Right atrium auricular region (tissue), 2 donors: Measurements from ENCODE around the gene HDAC9. TPM values are rescaled to one million over a fixed set of nuclear protein-coding genes. Genes with fewer than 3 reads are reported as not detected.

Experiments used
- DNase-seq: peaks from one replicate; pipeline ENCODE4 v3.0.0-alpha.2; 2019; ENCODE audit warnings: low spot score
- H3K27ac ChIP-seq, 2 donors: fragments of 200-600 bp; sonication (generic); 1 replicate in 1 of 2; 2 replicates in 1 of 2; pipeline ENCODE4 v1.5.1; 2016 to 2019
- H3K27me3 ChIP-seq, 2 donors: fragments of 200-600 bp; sonication (generic); one replicate each; pipeline versions ENCODE4 v1.5.1 to v1.6.0; 2017 to 2019
- H3K36me3 ChIP-seq: fragments of 200-600 bp; sonication (generic); one replicate; pipeline ENCODE4 v1.5.1; 2016
- H3K4me1 ChIP-seq, 2 donors: fragments of 200-600 bp; sonication (generic); one replicate each; pipeline versions ENCODE4 v1.5.1 to v1.6.0; 2017 to 2019
- H3K4me3 ChIP-seq, 2 donors: fragments of 200-600 bp; sonication (generic); 1 replicate in 1 of 2; 2 replicates in 1 of 2; pipeline ENCODE4 v1.5.1; 2017 to 2019; ENCODE audit warnings: mild to moderate bottlenecking in 1 of 2, moderate library complexity in 1 of 2
- H3K9me3 ChIP-seq, 2 donors: fragments of 200-600 bp; sonication (generic); one replicate each; pipeline ENCODE4 v1.5.1; 2019
- total RNA-seq, 2 donors: library from RNA; depleted of rRNA; stranded (reverse); fragments of >200 nt; gene quantifications; one replicate each; pipeline ENCODE4 v1.1.0, GENCODE V29; 2016
- TF ChIP-seq, protein P1 (sequence below), 2 donors: fragments of 200-600 bp; sonication (generic); IDR thresholded peaks; one replicate each; pipeline ENCODE4 v1.5.1; 2019; ENCODE audit warnings: antibody characterized with exemption in 2 of 2

The HDAC9 gene
- total RNA-seq, 2 donors from 2014 or later, result 16.6 to 28.0 TPM

DNA sequence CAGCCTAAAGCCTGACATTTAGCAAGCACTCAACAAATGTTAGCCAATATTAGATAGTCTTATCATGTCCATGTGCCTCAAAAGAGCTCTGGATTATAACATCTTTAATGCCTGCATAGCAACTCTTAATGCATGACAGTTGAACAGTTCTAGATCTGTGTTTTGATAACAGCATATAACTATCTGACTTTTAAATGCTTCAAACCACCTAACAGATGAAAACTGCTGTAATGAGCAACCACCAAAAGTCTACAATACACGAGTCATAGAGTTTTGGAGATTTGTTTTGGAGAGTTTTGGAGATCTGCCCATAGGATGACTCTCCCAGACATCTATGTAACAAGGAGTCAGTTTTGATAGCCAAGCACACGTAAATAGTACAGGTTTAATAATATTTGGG lies 394.6 kb downstream of the HDAC9 start:
- Histone ChIP-seq H3K4me1 (peaks cover 0 to 20% of the 10 kb centered on the region in 2 donors), H3K9me3 (no peaks in the 10 kb centered on the region), H3K27ac (no peak overlapping the region), H3K4me3 (no peak overlapping the region), H3K27me3 (no peaks in the 10 kb centered on the region), H3K36me3 (no peaks in the 10 kb centered on the region)
- no peak for DNase-seq
- TF ChIP-seq, protein P1, sequence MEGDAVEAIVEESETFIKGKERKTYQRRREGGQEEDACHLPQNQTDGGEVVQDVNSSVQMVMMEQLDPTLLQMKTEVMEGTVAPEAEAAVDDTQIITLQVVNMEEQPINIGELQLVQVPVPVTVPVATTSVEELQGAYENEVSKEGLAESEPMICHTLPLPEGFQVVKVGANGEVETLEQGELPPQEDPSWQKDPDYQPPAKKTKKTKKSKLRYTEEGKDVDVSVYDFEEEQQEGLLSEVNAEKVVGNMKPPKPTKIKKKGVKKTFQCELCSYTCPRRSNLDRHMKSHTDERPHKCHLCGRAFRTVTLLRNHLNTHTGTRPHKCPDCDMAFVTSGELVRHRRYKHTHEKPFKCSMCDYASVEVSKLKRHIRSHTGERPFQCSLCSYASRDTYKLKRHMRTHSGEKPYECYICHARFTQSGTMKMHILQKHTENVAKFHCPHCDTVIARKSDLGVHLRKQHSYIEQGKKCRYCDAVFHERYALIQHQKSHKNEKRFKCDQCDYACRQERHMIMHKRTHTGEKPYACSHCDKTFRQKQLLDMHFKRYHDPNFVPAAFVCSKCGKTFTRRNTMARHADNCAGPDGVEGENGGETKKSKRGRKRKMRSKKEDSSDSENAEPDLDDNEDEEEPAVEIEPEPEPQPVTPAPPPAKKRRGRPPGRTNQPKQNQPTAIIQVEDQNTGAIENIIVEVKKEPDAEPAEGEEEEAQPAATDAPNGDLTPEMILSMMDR (IDR thresholded peaks at IDR 0.05), result no peak

DNA sequence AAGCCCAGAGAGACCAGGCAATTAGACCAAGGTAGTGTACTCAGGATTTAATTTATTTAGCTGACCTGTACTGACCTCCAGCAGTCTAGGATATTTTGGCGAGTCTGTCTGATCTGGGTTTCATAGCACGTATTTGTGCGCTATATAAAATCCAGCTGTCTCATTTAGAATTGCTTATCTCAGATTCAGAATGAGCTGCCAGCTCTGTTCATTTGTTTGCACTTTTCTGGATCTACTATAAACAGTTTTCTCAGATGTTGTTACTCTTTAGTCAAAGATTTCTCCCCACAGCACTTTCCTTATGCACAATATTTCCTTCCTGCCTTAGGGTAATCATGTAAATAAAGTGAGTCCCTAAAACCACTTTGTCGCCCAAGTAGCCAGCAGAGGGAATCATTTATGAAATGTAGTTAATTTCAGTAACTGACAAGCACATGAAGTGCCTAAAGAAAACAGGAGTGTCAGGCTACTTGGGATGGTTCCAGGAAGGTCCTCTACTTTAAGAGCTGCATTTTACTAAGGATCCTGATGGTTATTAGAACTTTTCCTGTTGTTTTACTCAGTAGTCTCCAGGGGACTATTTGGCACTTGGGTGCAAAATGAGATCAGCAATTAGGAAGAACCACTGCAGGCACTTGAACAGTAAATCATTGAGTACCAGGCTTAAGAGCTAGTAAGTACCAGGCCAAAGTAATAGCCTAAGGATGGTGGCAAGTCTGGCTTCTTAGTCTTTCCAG lies 395.5 kb downstream of the HDAC9 start:
- Histone ChIP-seq H3K9me3 (no peaks in the 10 kb centered on the region), H3K4me3 (no peak overlapping the region), H3K36me3 (no peaks in the 10 kb centered on the region), H3K27me3 (no peaks in the 10 kb centered on the region), H3K27ac (no peak overlapping the region), H3K4me1 (peaks cover 0 to 20% of the 10 kb centered on the region in 2 donors)
- DNase-seq, result no peak
- TF ChIP-seq, protein P1 (IDR thresholded peaks at IDR 0.05), result no peak

DNA sequence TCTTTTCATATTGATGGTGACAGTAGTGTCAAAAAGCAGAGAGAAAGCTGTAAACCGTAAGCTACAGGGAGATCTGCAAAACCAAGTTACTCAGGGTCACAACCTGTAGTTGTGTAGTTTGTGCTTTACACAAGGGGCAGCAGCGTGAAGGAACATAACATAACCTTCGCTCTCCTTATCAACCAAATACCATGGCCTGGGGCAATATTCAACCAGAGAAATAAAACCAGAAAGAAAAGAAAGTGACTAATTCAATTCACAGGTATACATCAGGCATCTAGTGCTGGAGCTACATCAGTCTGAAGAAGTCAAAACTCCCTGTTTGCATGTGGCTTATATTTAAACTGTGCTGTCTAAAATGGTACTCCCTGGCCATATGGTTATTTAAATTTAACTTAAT lies 397.6 kb downstream of the HDAC9 start:
- H3K4me3 ChIP-seq, result no peak overlapping the region
- no peaks in the 10 kb centered on the region for H3K36me3 ChIP-seq
- H3K27ac ChIP-seq, result no peak overlapping the region
- DNase-seq, result no peak
- no peaks in the 10 kb centered on the region for H3K27me3 ChIP-seq
- H3K4me1 ChIP-seq, result peaks cover 0 to 20% of the 10 kb centered on the region in 2 donors
- H3K9me3 ChIP-seq, result no peaks in the 10 kb centered on the region
- TF ChIP-seq, protein P1 (IDR thresholded peaks at IDR 0.05), result no peak

DNA sequence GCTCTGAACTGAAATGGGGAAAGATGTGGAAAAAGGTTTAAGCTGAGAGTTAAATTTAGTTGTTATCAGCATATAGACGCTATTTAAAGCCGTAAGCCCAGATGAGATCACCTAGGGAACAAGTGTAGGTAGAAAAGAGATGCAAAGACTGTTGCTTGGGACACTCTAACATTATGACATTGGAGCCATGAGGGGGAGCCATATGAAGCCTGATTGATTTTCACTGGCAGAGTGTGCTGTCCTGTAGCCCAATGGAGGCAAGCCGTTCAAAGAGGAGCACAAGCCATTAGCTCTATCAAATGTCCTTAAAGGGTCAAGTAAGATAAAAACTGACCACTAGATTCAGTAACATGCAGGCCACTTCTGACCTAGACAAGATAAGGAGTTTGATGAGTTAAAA lies 398.6 kb downstream of the HDAC9 start:
- H3K4me3 ChIP-seq, result no peak overlapping the region
- H3K9me3 ChIP-seq, result no peaks in the 10 kb centered on the region
- TF ChIP-seq, protein P1 (IDR thresholded peaks at IDR 0.05), result no peak
- DNase-seq, result no peak
- H3K27ac ChIP-seq, result no peak overlapping the region
- no peaks in the 10 kb centered on the region for H3K36me3 ChIP-seq
- peaks cover 0 to 20% of the 10 kb centered on the region in 2 donors for H3K4me1 ChIP-seq
- H3K27me3 ChIP-seq, result no peaks in the 10 kb centered on the region

DNA sequence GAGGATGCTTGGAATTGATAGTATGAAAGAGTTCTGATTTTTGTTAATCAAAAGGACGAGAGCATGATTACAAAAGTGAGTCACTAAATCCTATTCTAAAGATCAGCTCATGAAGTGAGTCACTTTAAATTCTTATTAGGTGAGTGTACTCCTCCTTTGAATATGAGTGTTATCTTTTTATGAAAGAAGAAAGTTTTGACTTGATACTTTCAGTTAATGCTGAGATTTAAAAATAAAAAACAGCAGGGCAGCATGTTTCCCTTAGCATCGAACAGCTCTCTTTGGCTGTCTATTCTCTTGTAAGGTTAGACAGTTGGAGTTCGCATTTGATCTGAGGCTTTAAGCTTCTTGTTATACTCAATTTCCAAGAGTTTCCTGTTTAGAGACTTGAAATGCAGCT lies 399.9 kb downstream of the HDAC9 start:
- Histone ChIP-seq H3K4me1 (peaks cover 0 to 10% of the 10 kb centered on the region in 2 donors), H3K36me3 (no peaks in the 10 kb centered on the region), H3K4me3 (no peak overlapping the region), H3K9me3 (no peaks in the 10 kb centered on the region), H3K27ac (no peak overlapping the region), H3K27me3 (no peaks in the 10 kb centered on the region)
- DNase-seq, result no peak
- TF ChIP-seq, protein P1 (IDR thresholded peaks at IDR 0.05), result no peak
